Adrenal gland (tissue), 5 donors: ENCODE measurements around the gene MKI67.

ENCODE experiments used
- POLR2A ChIP-seq, 2 donors: fragments of 450-650 bp; IDR thresholded peaks; one replicate each; pipeline ENCODE4 v1.6.1; 2017; ENCODE audit warnings: antibody characterized with exemption in 2 of 2, mild to moderate bottlenecking in 2 of 2, moderate library complexity in 1 of 2
- TF ChIP-seq, protein P1 (sequence below), 6 experiments: fragments of 450-650 bp in 4 of 6; fragments of 200-600 bp in 2 of 6; sonication (generic) in 1 of 6; IDR thresholded peaks; 1 replicate in 5 of 6; 2 replicates in 1 of 6; pipeline versions ENCODE4 v1.5.1 to v1.8.0; 2016 to 2021; ENCODE audit warnings: antibody characterized with exemption in 6 of 6, mild to moderate bottlenecking in 2 of 6, moderate library complexity in 1 of 6
- donor health status: DM: no; HTN: no; CAD: no.

DNA sequence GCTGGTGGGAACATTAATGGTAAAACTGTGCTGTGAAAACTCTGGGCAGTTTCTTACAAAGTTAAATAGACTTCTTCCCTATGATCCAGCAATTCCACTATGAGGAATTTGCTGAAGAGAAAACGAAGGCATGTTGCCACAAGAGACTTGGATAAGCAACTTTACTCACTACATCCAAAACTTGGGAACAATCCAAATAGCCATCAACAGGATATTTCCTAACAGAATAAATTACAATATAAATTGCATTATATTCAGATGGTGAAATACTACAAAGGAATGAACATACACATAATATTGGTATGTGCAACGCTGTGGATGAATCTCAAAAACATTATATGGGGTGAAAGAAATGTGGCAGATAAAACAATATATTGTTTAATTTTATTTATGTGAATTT, 21.4 kb upstream of the MKI67 start:
- TF ChIP-seq, protein P1, sequence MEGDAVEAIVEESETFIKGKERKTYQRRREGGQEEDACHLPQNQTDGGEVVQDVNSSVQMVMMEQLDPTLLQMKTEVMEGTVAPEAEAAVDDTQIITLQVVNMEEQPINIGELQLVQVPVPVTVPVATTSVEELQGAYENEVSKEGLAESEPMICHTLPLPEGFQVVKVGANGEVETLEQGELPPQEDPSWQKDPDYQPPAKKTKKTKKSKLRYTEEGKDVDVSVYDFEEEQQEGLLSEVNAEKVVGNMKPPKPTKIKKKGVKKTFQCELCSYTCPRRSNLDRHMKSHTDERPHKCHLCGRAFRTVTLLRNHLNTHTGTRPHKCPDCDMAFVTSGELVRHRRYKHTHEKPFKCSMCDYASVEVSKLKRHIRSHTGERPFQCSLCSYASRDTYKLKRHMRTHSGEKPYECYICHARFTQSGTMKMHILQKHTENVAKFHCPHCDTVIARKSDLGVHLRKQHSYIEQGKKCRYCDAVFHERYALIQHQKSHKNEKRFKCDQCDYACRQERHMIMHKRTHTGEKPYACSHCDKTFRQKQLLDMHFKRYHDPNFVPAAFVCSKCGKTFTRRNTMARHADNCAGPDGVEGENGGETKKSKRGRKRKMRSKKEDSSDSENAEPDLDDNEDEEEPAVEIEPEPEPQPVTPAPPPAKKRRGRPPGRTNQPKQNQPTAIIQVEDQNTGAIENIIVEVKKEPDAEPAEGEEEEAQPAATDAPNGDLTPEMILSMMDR (IDR thresholded peaks at IDR 0.05) = no peak
- no peak for TF ChIP-seq POLR2A (IDR thresholded peaks at IDR 0.05)
